OCI-LY3 (cell line): ENCODE measurements around the gene SPDEF.

ENCODE experiments used
- H2AFZ ChIP-seq: fragments of 200-600, 300-600 bp; shearing (Covaris generic); 2 replicates; pipeline ENCODE4 v1.6.0; 2014; ENCODE audit warnings: antibody characterized with exemption, low read depth, low read length
- H3K27ac ChIP-seq: fragments of 200-600, 300-600 bp; sonication (generic); 2 replicates; pipeline ENCODE4 v1.5.1; 2014; ENCODE audit warnings: mild to moderate bottlenecking, low read length, moderate library complexity, mixed read lengths
- H3K27me3 ChIP-seq: fragments of 200-600, 300-600 bp; sonication (generic); 2 replicates; pipeline ENCODE4 v1.6.1; 2014; ENCODE audit warnings: low read depth, low read length, mixed read lengths
- H3K36me3 ChIP-seq: fragments of 200-600, 300-600 bp; sonication (generic); replicated peaks from 2 replicates; pipeline ENCODE3; 2014; ENCODE audit warnings: low read depth, low read length, mixed read lengths
- H3K4me1 ChIP-seq: fragments of 300-600, 200-600 bp; sonication (generic); 2 replicates; pipeline ENCODE4 v1.6.1; 2014; ENCODE audit warnings: low read length, mixed read lengths
- H3K4me2 ChIP-seq: fragments of 200-600, 300-600 bp; sonication (generic); 2 replicates; pipeline ENCODE4 v1.6.1; 2014; ENCODE audit warnings: low read length, mixed read lengths
- H3K4me3 ChIP-seq: fragments of 300-600, 200-600 bp; sonication (generic); 2 replicates; pipeline ENCODE4 v1.5.1; 2014; ENCODE audit warnings: antibody characterized with exemption, mild to moderate bottlenecking, low read length, moderate library complexity
- H3K79me2 ChIP-seq: fragments of 300-600, 200-600 bp; shearing (Covaris generic); 2 replicates; pipeline ENCODE4 v1.6.1; 2014; ENCODE audit warnings: mild to moderate bottlenecking, low read length, mixed read lengths
- H3K9ac ChIP-seq: fragments of 300-600, 200-600 bp; shearing (Covaris generic); 2 replicates; pipeline ENCODE4 v1.6.0; 2014; ENCODE audit warnings: mild to moderate bottlenecking, low read length, moderate library complexity
- H3K9me3 ChIP-seq: fragments of 200-600, 300-600 bp; shearing (Covaris generic); 2 replicates; pipeline ENCODE4 v1.6.1; 2014; ENCODE audit warnings: low read length, mixed read lengths; ENCODE audit not compliant: insufficient read depth
- H4K20me1 ChIP-seq: fragments of 200-600, 300-600 bp; sonication (generic); 2 replicates; pipeline ENCODE4 v1.6.1; 2016; ENCODE audit warnings: low read length, mixed read lengths; ENCODE audit not compliant: insufficient read depth
- EZH2phosphoT487 ChIP-seq: fragments of 200-600 bp; shearing (Covaris generic); IDR thresholded peaks from 2 replicates; pipeline ENCODE4 v1.6.1; 2018; ENCODE audit warnings: antibody characterized with exemption, mixed run types, low read depth
- TF ChIP-seq, protein P1 (sequence below): fragments of 200-600, 300-600 bp; sonication (generic); IDR thresholded peaks from 2 replicates; pipeline ENCODE4 v1.5.1; 2014; ENCODE audit warnings: antibody characterized with exemption, low read length, low read depth

SPDEF gene

DNA sequence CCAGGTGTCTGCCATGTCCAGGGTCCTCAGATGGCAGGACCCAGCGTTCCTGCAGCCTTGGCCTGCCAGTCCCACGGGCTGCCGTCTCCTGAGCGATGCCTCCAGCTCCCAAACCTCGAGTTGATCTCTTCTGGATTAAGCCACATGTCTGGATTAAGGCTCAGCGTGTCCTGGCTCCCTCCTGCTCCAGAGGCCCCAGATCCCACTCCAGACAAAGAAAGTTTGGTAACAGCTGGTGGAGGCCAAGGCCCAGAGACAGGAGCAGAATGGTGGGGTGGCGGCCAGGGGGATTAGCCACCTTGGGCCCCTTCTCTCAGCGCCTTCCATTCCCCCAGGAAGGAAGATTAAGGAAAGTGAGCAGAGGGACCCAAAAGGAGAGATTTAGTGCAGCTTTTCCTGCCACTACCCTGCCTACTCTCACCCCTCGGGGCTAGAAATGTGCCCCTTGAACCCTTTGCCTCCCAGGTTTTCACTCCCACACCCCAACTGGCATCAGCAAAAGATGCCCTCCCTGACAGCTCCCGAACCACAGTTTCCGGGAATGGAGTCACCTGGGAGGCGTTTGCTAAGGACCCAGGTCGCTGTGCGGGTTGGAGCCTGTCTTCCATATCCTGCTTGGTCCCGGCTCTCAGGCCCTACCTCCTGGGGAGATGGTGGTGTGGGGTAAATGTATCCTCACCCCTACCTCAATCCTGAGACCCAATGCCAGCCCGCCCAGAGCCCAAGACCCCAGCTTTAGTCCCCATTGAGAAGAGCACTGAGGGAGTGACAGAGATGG lies 6.9 kb downstream of the SPDEF start:
- peaks cover 4% of the 10 kb centered on the region; the same call in 1 of the 2 replicates for H3K4me1 ChIP-seq
- no peak overlapping the region for H3K4me2 ChIP-seq
- no peaks in the 10 kb centered on the region for H3K27me3 ChIP-seq
- no peak overlapping the region for H3K9ac ChIP-seq
- H3K9me3 ChIP-seq, result no peaks in the 10 kb centered on the region
- H4K20me1 ChIP-seq, result no peaks in the 10 kb centered on the region
- TF ChIP-seq, protein P1, sequence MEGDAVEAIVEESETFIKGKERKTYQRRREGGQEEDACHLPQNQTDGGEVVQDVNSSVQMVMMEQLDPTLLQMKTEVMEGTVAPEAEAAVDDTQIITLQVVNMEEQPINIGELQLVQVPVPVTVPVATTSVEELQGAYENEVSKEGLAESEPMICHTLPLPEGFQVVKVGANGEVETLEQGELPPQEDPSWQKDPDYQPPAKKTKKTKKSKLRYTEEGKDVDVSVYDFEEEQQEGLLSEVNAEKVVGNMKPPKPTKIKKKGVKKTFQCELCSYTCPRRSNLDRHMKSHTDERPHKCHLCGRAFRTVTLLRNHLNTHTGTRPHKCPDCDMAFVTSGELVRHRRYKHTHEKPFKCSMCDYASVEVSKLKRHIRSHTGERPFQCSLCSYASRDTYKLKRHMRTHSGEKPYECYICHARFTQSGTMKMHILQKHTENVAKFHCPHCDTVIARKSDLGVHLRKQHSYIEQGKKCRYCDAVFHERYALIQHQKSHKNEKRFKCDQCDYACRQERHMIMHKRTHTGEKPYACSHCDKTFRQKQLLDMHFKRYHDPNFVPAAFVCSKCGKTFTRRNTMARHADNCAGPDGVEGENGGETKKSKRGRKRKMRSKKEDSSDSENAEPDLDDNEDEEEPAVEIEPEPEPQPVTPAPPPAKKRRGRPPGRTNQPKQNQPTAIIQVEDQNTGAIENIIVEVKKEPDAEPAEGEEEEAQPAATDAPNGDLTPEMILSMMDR, result no peak
- TF ChIP-seq EZH2phosphoT487, result no peak
- no peak overlapping the region for H3K4me3 ChIP-seq
- no peak overlapping the region for H3K27ac ChIP-seq
- no peak overlapping the region for H2AFZ ChIP-seq
- no peaks in the 10 kb centered on the region for H3K79me2 ChIP-seq
- H3K36me3 ChIP-seq, result no peaks in the 10 kb centered on the region

DNA sequence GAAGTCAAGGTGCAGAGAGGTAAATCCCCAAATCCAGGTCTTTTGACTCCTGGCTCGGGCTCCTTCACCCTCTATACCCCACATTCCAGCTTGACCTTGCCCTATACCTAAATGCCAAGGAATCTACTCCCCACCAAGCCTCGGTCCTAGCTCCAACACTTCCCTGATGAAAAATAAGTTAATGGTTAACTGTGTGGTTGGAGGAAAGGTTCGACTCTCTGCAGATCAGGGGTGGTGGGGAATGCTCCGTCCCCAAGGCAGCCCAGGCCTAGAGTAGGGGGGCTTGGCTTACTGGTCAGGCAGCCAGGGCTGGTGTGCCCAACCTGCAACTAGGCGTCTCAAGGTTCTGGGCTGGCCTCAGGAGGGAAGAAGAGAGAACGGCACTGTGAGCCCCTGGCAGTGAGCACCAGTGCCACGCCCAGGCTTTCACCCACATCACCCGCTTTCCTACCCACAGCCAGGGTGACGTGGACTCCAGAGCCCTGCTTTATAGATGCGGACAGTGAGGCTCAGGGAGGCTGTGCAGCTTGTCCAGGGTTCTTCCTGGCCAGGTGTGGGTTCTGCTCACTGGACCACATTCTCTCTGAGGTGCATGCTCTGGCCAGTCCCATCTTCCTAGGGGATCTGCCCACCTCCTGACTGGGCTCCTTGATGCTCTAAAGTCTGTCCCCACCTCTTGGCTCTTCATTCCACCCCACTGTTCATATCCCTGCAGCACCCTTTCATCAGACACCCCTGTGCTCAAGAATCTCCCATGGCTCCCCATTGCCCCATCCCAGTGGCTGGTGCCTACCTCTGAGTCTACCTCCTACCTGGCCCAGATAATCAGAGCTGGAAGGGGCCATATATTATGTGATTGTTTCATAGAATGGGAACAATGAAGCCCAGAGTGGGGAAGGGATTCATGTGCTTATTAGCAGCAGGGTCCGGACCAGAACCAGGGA lies 8.2 kb downstream of the SPDEF start:
- Histone ChIP-seq H3K9ac (no peak overlapping the region), H3K4me1 (no peaks in the 10 kb centered on the region), H3K27me3 (no peaks in the 10 kb centered on the region), H4K20me1 (no peaks in the 10 kb centered on the region), H2AFZ (no peak overlapping the region), H3K4me2 (no peak overlapping the region), H3K79me2 (no peaks in the 10 kb centered on the region), H3K9me3 (no peaks in the 10 kb centered on the region), H3K4me3 (no peak overlapping the region), H3K36me3 (no peaks in the 10 kb centered on the region), H3K27ac (no peak overlapping the region)
- no peak for TF ChIP-seq EZH2phosphoT487
- TF ChIP-seq, protein P1, result no peak

DNA sequence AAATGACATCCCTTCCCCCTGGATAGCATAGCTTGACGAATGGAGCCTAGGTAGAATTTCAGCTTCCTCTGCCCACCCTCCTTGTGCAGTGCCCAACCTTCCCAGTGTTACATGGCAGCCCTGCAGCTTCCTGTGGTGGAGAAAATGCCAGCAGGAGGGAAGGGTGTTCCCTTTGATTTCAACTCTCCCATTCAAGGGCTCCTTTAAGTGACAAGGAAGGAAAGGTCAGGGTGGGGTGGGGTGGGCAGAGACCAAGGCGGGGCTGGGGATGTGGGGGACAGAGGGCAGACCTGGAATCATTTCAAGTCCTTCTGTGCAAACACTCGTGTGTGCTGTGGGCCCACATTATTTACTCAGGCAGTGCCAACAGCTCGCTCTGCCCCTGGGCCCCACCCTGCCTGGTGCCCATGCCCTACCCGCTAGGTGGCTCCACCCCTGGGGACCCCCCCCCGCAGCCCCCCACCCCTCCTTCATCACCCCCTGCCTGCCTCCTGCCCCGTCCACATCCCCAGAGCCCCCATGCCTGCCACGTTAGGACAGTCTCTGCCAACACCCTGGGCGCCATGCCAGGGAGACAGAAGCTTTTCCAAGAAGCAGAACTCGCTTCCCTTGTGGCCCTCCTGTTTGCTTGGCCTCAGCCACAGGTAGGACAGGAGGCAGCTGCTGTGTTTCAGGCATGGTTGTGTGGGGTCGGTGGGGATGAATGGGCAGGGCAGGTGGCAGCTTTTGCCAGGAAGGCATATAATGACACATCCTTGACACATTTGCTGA lies 9.4 kb downstream of the SPDEF start:
- no peaks in the 10 kb centered on the region for H3K36me3 ChIP-seq
- H3K4me2 ChIP-seq, result no peak overlapping the region
- H3K27ac ChIP-seq, result no peak overlapping the region
- H4K20me1 ChIP-seq, result no peaks in the 10 kb centered on the region
- no peak overlapping the region for H2AFZ ChIP-seq
- TF ChIP-seq, protein P1, result no peak
- TF ChIP-seq EZH2phosphoT487, result no peak
- H3K4me3 ChIP-seq, result no peak overlapping the region
- no peaks in the 10 kb centered on the region for H3K27me3 ChIP-seq
- H3K9ac ChIP-seq, result no peak overlapping the region
- no peaks in the 10 kb centered on the region for H3K9me3 ChIP-seq
- H3K4me1 ChIP-seq, result no peaks in the 10 kb centered on the region
- no peaks in the 10 kb centered on the region for H3K79me2 ChIP-seq
